ENCODE results near the gene APOL2. TPM values are rescaled to one million over a fixed set of nuclear protein-coding genes. Genes with fewer than 3 reads are reported as not detected.

APOL2 gene
- polyA plus RNA-seq, 1 experiment: 27.8 TPM

DNA sequence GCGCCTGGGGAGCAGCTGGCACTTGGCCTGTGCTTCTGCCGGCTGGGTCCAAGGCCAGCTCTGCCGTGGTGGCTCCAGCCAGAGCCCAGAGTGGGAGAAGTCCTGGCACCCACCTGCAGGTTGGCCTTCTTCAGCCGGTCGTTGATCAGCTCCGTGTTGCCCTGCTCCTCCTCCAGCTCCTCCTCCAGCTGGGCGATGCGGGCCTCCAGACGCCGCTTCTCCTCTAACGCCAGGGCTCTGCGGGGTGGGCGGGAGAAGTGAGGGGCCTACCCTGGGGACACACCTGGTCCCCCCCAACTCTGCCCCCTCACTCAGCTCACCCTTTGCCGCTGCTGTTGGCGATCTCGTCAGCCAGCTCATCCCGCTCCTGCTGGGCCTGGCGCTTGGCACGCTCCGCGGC lies 46.2 kb upstream of the APOL2 start:
- POLR2A ChIA-PET: no interaction called here
- CTCF ChIA-PET: interaction anchor here (0.6 to 4.0 kb wide), 14 partner anchors 8 to 201 kb away, joined by 3 to 23 read pairs (median 8); partner anchors contain the start of gene APOL2
- TF ChIP-seq, protein P1, sequence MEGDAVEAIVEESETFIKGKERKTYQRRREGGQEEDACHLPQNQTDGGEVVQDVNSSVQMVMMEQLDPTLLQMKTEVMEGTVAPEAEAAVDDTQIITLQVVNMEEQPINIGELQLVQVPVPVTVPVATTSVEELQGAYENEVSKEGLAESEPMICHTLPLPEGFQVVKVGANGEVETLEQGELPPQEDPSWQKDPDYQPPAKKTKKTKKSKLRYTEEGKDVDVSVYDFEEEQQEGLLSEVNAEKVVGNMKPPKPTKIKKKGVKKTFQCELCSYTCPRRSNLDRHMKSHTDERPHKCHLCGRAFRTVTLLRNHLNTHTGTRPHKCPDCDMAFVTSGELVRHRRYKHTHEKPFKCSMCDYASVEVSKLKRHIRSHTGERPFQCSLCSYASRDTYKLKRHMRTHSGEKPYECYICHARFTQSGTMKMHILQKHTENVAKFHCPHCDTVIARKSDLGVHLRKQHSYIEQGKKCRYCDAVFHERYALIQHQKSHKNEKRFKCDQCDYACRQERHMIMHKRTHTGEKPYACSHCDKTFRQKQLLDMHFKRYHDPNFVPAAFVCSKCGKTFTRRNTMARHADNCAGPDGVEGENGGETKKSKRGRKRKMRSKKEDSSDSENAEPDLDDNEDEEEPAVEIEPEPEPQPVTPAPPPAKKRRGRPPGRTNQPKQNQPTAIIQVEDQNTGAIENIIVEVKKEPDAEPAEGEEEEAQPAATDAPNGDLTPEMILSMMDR (IDR thresholded peaks at IDR 0.05; ENCODE audit: insufficient read depth, low read depth, low read length): no peak
- Histone ChIP-seq H3K27me3 (ENCODE audit: control insufficient read depth, insufficient read depth, low read length) (no peaks in the 10 kb centered on the region), H3K36me3 (ENCODE audit: control insufficient read depth, insufficient read depth, low read length) (peaks cover 75% of the 10 kb centered on the region), H3K4me3 (ENCODE audit: low read depth, low read length) (no peak overlapping the region)
- no peak for DNase-seq (ENCODE audit: low read depth)

DNA sequence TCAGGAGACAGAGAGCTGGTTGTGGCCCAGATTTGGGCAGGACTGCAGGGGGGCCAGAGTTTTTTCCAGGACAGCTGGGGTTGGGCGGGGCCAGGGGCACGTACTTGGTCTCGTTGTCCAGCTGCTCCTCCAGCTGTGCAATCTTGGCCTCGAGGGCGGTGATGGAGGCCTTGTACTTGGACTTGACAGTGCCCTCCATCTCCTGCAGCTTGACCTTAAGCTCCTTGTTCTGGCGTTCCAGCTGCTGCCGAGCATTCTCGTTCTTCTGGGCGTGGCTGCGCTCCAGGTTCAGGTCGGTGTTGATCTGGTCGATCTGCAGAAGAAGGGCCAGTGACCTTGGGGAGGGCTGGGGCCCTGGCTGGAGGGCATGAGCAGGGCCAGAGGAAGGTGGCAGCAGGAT lies 45.7 kb upstream of the APOL2 start:
- POLR2A ChIA-PET: no interaction called here
- peaks cover 76% of the 10 kb centered on the region for H3K36me3 ChIP-seq (ENCODE audit: control insufficient read depth, insufficient read depth, low read length)
- DNase-seq (ENCODE audit: low read depth): no peak
- TF ChIP-seq, protein P1 (IDR thresholded peaks at IDR 0.05; ENCODE audit: insufficient read depth, low read depth, low read length): no peak
- no peak overlapping the region for H3K4me3 ChIP-seq (ENCODE audit: low read depth, low read length)
- H3K27me3 ChIP-seq (ENCODE audit: control insufficient read depth, insufficient read depth, low read length): no peaks in the 10 kb centered on the region
- CTCF ChIA-PET: interaction anchor here (0.6 to 4.0 kb wide), 8 partner anchors 7 to 184 kb away, joined by 3 to 23 read pairs (median 14); no protein-coding TSS in a partner anchor

DNA sequence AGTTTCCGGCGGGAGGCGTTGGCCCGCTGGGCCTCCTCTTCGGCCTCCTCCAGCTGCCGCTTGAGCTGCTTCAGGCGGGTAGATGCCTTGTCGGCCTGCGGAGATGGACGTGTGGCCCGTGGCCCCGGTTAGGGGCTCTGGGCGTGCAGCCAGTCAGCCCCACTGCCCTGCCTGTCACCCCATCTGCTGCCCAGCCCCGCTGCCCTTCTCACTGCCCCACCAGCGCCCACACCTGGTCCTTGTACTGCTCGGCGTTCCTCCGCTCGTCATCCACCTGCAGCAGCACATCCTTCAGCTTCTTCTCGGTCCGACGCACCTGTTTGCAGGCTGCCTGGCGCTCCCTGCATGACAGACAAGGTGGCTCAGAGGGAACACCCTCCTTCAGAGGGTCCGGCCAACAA lies 44.8 kb upstream of the APOL2 start:
- DNase-seq (ENCODE audit: low read depth): no peak
- TF ChIP-seq, protein P1 (IDR thresholded peaks at IDR 0.05; ENCODE audit: insufficient read depth, low read depth, low read length): no peak
- CTCF ChIA-PET: interaction anchor here (0.6 to 3.9 kb wide), 6 partner anchors 17 to 202 kb away, joined by 3 to 23 read pairs (median 6); no protein-coding TSS in a partner anchor
- POLR2A ChIA-PET: no interaction called here
- Histone ChIP-seq H3K36me3 (ENCODE audit: control insufficient read depth, insufficient read depth, low read length) (peaks cover 69% of the 10 kb centered on the region), H3K27me3 (ENCODE audit: control insufficient read depth, insufficient read depth, low read length) (no peaks in the 10 kb centered on the region), H3K4me3 (ENCODE audit: low read depth, low read length) (no peak overlapping the region)

DNA sequence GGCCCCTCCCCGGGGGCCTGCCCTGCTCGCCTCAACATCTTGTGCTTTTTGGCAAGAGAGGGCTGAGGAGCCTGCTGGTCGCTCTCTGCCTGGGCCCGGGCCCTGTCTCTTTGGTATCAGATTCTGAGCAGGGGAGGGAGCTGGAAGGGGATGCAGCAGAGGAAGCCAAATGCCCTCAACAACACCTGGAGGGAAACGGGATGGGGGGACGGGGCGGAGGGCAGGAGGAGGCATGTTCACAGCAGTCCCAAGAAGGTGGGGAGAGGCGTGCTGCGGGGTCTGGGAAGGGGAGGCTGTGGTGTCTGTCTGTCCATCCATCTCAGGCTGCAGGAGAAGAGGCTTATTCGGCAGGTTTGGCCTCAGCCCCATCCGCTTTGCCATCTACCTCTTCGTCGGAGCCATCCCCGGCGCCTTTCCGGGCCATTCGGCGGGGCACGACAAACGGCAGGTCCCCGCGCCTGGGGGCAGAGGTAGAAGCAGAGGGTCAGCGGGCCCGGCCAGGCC lies 43.1 kb upstream of the APOL2 start:
- DNase-seq (ENCODE audit: low read depth): no peak
- Histone ChIP-seq H3K4me3 (ENCODE audit: low read depth, low read length) (no peak overlapping the region), H3K27me3 (ENCODE audit: control insufficient read depth, insufficient read depth, low read length) (no peaks in the 10 kb centered on the region), H3K36me3 (ENCODE audit: control insufficient read depth, insufficient read depth, low read length) (peaks cover 57% of the 10 kb centered on the region)
- POLR2A ChIA-PET: no interaction called here
- CTCF ChIA-PET: interaction anchor here (0.6 kb wide), 3 partner anchors 17 to 1922 kb away, joined by 3 to 4 read pairs (median 3); no protein-coding TSS in a partner anchor
- TF ChIP-seq, protein P1 (IDR thresholded peaks at IDR 0.05; ENCODE audit: insufficient read depth, low read depth, low read length): no peak

DNA sequence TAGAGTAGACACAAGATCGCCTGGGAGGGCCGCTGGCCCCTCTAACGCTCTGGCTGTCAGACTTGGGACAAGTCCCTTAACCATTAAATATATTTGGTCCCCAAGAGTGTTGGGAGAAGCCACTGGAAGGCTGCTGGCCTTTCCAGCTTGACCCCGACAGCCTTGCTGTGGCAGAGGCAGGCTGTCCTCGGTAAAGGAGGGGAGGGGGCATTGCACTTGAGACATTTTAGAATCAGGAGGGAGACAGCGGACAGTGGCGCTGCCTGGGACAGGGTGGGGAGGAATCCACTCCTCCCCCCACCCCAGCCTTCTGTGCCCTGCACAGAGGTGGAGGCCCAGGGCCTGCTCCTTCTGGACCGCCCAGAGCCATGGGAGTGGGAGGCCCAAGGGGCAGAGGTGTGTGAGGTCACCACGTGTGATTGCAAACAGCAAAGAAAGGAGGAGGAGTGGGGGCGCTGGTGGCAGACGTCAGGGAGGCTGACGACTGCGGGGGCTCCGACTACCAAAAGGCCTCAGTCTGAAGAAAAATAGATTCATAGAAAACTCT lies 42.5 kb upstream of the APOL2 start:
- Histone ChIP-seq H3K27me3 (ENCODE audit: control insufficient read depth, insufficient read depth, low read length) (no peaks in the 10 kb centered on the region), H3K36me3 (ENCODE audit: control insufficient read depth, insufficient read depth, low read length) (peaks cover 54% of the 10 kb centered on the region), H3K4me3 (ENCODE audit: low read depth, low read length) (no peak overlapping the region)
- TF ChIP-seq, protein P1 (IDR thresholded peaks at IDR 0.05; ENCODE audit: insufficient read depth, low read depth, low read length): no peak
- CTCF ChIA-PET: interaction anchor here (0.6 to 1.8 kb wide), 5 partner anchors 17 to 205 kb away, joined by 3 to 7 read pairs (median 6); no protein-coding TSS in a partner anchor
- POLR2A ChIA-PET: no interaction called here
- no peak for DNase-seq (ENCODE audit: low read depth)
